VCaP (cell line): Measurements from ENCODE around the gene CLEC2L.
A peak's percentile ranks its signal among the peaks of the same experiment; 100 is the strongest.
"Not testable (repeated sequence)": the region's sequence is repeated elsewhere in the genome, so short reads cannot be mapped to it uniquely, and the experiment has no call there.

Experiments
- H3K27ac ChIP-seq: fragments of 450-650 bp; 2 replicates; pipeline ENCODE4 v1.5.1; 2017
- CTCF ChIP-seq: fragments of 450-650 bp; conservative IDR thresholded peaks from 2 replicates; pipeline ENCODE4 v1.5.1; 2017; ENCODE audit warnings: mild to moderate bottlenecking, moderate library complexity

CLEC2L gene

GRCh38 chr7:139543801-139544603, 20.5 kb downstream of the CLEC2L start:
- H3K27ac ChIP-seq = no peak overlapping the region
- TF ChIP-seq CTCF = no peak

GRCh38 chr7:139544645-139545044, 21.2 kb downstream of the CLEC2L start:
- TF ChIP-seq CTCF = no peak
- no peak overlapping the region for H3K27ac ChIP-seq

- no peak overlapping the region for H3K27ac ChIP-seq
- no peak for TF ChIP-seq CTCF
These were observed 25.0 kb downstream of the CLEC2L start for GRCh38 chr7:139548302-139549028.

GRCh38 chr7:139553991-139554700, 30.7 kb downstream of the CLEC2L start:
- H3K27ac ChIP-seq = not testable (repeated sequence)

GRCh38 chr7:139557857-139558581, 34.5 kb downstream of the CLEC2L start:
- TF ChIP-seq CTCF = peak; percentile 43; the same call in 1 of the 2 replicates
- H3K27ac ChIP-seq = peak overlapping the region; percentile 41

GRCh38 chr7:139559364-139560105, 36.0 kb downstream of the CLEC2L start:
- no peak overlapping the region; the same call in 1 of the 2 replicates for H3K27ac ChIP-seq
- TF ChIP-seq CTCF = no peak

GRCh38 chr7:139560199-139560598, 36.7 kb downstream of the CLEC2L start:
- TF ChIP-seq CTCF = no peak
- no peak overlapping the region for H3K27ac ChIP-seq
